T47D (cell line): ENCODE data around the gene CRMP1.

Source experiments
- DNase-seq, 2 experiments: peaks; one replicate each; pipeline versions ENCODE4 v3.0.0 to v3.0.0-alpha.2; 2011 to 2012; ENCODE audit warnings: low read depth in 1 of 2, low spot score in 1 of 2
- JUND ChIP-seq: IDR thresholded peaks from 2 replicates; pipeline ENCODE4 v1.6.1; 2012; ENCODE audit warnings: low read depth
- in situ Hi-C: cut with HindIII; loops from 2 replicates; pipeline ENCODE4 v1.10.0; 2016; ENCODE audit warnings: low sequenced_read_pairs, low pct_unique_long_range_greater_than_20kb

CRMP1 gene

DNA sequence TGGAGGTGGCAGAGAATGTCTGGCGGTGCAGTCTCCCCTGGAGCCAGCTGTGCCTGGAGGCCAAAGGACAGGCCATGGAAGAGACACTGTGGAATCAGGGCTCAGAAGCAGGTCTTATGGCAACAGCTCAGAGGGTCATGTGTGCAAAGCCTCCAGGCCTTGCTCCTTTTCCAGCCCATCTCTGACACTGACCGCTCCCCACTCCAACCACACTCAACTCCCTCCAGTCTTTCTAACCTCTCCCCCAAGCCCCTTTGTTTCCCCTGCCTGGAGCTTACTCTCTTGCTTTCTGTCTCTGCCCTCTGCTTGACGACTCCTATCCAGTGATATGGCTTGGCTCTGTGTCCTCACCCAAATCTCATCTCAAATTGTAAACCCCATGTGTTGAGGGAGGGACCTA, 34.2 kb upstream of the CRMP1 start:
- no peak for DNase-seq
- no peak for TF ChIP-seq JUND
- in situ Hi-C loops, result no loop called here

DNA sequence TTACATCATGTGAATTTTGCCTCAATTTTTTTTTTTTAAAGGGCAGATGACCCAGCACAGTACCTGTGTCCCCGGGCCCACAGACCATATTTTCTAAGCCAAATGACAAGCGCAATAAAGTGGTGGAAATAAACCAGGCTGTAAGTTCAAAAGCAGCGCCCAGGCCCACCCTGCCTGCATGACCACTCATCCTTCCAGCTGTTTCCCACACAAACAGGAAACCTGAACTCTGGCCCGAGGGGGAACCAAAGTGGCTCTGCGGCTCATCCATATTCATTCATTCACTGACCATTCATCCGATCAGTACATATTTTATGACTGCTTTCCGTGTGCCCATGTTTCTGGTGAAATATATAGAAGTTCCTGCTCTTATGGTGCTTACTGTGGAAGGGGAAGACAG, 33.7 kb upstream of the CRMP1 start:
- DNase-seq, result no peak
- no peak for TF ChIP-seq JUND
- in situ Hi-C loops, result no loop called here

DNA sequence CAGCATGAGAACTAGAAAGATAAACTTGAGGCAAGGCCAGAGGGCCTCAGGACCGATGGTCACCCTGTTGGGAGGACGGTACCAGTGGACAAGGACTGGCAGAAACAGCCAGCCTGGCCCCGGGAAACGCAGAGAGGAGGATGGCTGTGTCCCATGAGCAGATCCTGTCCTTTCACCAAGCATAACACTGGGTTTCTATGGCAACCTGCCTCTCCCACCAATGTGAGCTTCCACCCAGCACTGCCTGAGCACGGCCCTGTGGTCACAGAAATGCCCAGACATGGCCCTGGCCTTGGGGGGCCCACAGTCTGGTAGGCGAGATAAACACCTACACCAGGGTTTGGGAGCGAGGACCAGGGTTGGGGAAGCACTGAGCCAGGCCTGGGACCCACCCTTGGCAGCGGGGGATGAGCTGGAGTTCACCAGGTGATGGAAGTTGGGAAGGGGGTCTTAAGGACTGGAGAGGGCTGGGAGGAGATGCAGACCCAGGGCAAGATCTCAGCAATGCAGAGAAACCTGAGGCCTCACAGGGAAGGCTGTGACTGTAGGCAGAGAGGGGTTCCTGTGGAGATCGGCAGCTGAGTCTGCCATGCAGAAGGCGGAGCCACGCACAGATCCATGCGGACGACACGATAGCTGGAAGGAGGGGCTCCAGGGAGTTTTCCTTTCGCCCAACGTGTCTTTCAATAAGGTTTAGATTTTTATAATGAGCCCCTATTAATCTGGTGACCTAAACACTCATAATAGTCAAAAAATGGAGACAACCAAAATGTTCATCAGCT, 32.7 kb upstream of the CRMP1 start:
- in situ Hi-C loops, result no loop called here
- no peak for TF ChIP-seq JUND

DNA sequence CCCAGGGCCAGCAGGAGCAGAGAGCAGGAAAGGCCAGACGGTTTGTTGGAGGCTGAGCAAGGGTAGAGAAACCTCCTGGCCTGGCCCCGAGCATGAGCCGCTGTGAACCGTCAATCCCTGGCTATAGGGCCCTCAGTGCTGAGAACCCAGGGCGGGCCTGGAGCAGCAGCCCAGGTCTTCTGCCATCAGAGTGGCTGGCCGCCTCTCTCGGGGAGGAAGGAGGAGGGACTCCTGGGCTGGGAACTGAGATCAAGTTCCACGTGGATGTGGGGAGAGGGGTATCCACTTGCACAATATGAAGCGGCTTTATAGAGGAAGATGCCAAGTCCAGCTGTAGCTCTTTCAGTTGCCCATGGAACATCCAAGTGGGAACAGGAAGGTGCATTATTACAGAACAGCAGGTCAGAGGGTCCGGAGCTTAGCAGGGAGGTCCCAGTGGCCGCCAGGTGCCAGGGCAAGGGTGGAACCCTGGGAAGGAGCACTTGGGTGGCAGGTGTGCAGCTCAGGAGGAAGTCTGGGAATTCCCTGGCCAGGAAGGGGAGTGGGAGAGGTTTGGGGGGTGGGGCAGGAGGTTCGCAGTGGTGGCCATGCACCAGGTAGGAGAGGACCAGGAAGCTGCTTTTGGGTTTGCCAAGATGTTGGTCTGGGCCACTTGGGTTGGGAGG, 31.7 kb upstream of the CRMP1 start:
- no peak for DNase-seq
- TF ChIP-seq JUND, result no peak
- in situ Hi-C loops, result no loop called here

More for the DNA sequence above, 32.7 kb upstream of the CRMP1 start:
- DNase-seq, result no peak

DNA sequence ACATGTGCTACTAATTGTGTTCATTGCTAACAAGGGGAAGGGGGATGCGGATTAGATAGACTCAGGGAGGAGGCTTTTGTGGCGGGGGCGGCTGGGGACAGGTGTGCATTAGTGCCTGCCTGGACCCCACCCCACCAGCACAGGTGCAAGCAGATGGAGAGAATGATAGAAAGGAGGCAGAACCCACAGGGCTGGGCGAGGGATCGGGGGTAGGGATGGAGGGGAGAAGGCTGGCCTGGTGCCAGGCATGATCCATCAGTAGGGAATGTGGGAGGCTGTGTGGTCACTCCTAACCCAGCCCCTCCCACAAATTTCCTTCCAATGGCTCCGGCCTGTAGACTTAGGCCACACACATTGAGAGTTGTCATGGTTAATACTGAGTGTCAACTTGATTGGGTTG, 30.5 kb upstream of the CRMP1 start:
- in situ Hi-C loops, result no loop called here
- no peak for DNase-seq
- no peak for TF ChIP-seq JUND

DNA sequence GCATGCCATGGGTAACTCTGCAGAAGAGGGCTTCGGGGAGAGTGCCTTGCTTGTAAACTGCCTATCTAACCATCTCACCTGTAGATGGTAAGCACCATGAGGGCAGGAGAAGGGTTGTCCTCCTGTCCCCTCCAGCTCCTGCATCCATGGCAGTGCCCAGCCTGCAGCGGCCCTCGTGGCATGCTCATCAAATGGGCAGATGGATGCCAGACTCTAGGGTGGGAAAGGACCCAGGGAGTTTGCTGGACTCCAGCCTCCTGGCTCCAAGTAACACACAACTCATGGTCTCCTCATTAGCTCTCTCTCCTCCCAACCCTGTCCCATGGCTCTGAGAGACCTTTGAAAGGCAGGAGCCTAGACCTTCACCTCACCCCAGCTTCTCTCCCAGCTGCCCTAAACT, 29.7 kb upstream of the CRMP1 start:
- no peak for DNase-seq
- TF ChIP-seq JUND, result no peak
- in situ Hi-C loops, result no loop called here

DNA sequence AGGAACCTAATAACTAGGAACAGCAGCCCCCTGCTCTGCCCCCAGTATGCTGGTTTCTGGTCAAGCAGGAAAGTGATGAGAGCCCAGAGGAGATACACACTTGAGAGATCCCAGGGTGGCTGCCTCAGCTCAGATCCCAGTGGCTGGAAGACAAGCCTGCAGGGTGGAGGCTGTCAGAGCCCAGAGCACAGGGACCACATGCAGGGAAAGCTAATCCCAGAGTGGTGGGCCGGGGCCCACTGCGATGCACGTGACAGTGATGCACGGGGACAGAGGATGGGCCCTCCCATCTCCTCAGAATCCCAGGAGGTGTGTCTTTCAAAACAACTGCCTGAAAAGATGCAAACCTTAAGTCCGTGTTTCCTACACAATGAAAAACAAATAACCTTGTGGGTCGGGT, 29.1 kb upstream of the CRMP1 start:
- no peak for TF ChIP-seq JUND
- in situ Hi-C loops, result no loop called here
- no peak for DNase-seq

DNA sequence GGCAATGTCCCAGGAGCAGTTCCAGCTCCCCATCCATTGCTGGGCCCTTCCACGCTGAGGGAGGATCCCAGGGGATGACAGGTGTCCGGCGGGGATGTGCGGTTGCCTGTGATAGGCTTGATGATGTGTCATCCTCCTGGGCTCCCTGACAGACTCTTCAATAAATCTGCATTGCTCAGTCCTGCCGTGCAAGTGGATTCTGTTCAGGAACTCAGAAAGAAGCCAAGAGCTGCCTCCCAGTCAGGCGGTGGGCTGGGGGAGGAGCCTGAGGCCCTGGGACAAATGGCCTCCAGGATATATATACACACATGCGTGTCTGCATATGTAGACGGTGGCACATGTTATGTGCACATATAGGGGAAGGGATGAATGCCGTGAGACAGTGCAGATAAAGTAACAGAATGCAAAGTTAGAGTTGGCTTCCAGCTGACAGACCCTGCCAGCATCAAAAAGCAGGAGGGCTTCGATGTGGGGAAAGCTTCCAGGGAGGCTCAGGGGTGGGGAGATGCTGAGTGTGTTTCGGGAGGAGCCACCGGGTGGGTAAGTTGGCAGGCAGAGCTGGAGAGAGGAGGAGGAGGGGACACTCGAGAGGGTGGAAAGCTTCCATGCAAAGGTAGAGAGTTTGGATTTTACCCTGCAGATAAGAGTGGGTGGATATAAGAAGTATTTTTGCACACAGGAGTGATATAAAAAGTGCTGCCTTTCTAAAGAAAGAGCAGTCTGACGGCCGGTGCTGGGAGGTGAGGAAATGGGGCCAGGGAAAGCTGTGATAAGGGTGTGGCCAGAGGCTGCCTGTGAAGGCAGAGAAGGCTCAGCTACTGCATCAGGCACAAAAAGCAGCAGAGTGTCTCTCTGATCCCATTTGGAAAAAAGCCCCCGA, 28.5 kb upstream of the CRMP1 start:
- in situ Hi-C loops, result no loop called here
- TF ChIP-seq JUND, result no peak
- DNase-seq, result no peak

DNA sequence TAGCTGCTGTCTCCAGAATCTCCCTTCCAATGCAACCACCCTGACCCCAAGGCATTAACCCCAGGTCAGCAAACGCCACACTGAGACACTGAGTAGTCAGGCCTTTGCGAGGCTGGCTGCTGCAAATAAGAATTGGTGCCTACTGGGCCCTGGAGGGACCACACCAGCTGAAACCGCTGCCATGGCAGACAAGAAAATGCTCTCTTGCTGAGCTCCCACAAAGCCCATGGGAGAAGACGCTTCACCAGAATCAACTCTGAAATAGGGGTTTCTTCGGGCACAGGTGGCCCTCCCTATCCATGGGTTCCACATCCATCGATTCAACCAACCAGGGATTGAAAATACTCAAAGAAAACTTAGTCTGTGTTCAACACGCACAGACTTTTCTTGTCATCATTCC, 26.7 kb upstream of the CRMP1 start:
- no peak for DNase-seq
- no peak for TF ChIP-seq JUND
- in situ Hi-C loops, result no loop called here

DNA sequence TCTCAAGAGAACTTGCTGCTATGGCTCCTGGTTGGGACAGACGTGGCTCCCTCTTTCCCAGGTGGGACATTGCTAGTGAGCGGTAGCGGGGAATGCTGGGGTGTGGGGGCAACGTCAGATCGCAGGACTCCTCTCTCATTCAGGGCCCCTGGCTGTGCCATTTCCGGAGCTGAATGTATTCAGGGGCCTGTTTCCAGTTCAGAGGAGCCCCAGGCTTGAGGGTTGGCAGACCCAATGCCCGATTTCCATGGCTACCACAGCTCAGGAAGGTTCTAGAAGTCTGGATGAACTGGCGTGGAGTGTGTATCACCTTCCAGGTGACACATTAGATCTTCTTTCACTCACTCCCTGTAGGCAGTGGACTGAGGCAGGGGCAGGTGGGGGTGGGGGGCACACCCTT, 26.2 kb upstream of the CRMP1 start:
- DNase-seq, result no peak
- in situ Hi-C loops, result no loop called here
- no peak for TF ChIP-seq JUND

DNA sequence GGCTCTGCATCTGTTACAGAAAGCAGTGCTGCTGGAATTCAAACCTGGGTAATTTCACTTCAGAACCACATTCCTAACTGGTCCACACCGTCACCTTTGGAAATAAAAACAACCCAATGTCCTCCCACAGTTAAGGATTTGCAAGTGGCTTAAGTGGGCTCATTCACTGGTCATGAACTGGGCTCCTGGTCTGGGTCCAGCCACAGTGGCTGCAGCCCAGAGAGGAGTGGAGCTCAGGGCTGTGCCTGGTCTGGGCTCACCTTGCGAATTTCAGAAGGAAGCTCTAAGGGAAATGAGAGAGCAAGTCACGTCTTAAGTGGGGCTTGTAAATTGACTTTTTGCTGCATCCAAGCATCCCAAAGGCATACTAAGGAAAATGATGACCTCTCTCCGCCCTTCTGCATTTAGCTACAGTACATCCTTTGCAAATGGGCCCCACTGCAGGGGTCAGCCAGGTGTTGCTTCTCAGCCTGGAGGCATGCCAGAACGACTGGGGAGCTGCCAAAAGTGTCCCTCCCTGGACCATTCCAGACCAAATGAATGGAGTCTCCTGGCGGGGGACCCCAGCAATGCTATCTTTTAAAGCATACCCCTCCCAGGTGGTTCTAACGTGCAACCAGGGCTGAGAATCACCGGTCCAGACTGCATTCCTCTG, 25.6 kb upstream of the CRMP1 start:
- no peak for DNase-seq
- no peak for TF ChIP-seq JUND
- in situ Hi-C loops, result no loop called here

DNA sequence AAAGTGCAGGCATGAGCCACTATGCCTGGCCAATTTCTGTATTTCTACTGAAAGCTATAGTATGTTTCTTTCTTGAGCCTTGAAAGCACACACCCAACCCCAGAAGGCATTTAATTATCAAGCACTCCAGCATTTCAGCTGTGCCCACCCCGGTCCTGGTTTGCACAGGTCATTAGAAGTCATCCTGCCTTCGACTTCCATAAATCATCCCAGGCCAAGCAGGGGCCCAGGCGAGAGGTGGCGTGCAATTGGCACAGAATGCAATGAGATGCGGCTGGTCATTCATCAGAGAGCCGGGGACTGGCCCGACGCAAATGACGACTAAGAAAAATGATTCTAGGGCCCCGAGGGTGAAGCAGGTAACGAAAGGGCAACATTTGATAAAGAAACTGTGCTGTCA, 24.8 kb upstream of the CRMP1 start:
- TF ChIP-seq JUND, result no peak
- in situ Hi-C loops, result no loop called here
- DNase-seq, result no peak

DNA sequence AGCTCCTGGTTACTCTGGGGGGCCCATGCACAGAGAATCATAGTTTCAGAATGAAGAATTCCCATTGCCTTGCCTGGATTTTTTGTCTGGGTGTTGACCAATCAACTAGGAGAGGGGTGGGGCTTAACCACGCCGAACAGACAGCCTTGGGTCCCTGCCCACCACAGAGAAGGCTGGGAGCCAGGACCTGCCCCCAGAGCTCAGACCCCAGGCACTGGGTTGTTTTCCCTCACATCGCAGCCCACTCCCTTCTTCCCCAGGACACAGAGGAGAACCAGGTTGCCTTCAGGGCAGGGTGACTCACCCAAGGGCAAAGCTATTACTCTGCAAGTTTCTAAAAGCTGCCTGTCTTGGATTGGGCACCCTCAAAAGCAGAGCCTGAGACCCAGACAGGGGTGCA, 23.3 kb upstream of the CRMP1 start:
- no peak for TF ChIP-seq JUND
- DNase-seq, result no peak
- in situ Hi-C loops, result no loop called here
